ENCODE data around the gene EYA2. TPM values are rescaled to one million over a fixed set of nuclear protein-coding genes. Genes with fewer than 3 reads are reported as not detected.

Gene EYA2
- total RNA-seq, 4 donors from 2014 or later, result 0.60 to 4.0 (median 0.99) TPM

DNA sequence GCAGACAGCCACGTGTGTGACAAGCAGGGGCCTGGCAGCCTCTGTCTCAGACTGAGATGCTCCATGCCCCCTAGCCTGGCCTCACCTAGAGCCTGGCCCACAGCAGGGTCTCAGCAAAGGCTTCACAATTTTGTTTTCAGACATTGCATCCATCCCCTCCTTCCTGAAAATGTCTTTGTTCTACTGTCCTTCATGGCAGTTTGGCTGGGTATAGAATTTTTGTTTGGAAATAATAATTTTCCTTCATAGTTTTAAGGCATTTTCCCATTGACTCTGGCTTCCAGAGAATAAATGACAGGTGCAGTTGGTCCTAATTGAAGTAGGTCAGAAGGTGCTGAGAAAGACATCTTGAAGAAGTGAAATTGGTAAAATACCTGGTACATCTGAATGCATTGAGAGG, 216.2 kb downstream of the EYA2 start:
- Histone ChIP-seq H3K27me3 (peaks cover 0 to 3% (median 0%) of the 10 kb centered on the region in 3 donors), H3K36me3 (no peaks in the 10 kb centered on the region), H3K9me3 (peaks cover 0 to 6% (median 3%) of the 10 kb centered on the region in 3 donors), H3K27ac (no peak overlapping the region), H3K4me3 (no peak overlapping the region), H3K4me1 (no peaks in the 10 kb centered on the region)
- ATAC-seq, result no peak
- in situ Hi-C loops (cut with MboI; ENCODE audit: low sequenced_read_pairs in 4 of 4), result no loop called here
- intact Hi-C loops (cut with DNase I; ENCODE audit: low total_unique reads), result no loop called here
- no peak for DNase-seq
- TF ChIP-seq, protein P1, sequence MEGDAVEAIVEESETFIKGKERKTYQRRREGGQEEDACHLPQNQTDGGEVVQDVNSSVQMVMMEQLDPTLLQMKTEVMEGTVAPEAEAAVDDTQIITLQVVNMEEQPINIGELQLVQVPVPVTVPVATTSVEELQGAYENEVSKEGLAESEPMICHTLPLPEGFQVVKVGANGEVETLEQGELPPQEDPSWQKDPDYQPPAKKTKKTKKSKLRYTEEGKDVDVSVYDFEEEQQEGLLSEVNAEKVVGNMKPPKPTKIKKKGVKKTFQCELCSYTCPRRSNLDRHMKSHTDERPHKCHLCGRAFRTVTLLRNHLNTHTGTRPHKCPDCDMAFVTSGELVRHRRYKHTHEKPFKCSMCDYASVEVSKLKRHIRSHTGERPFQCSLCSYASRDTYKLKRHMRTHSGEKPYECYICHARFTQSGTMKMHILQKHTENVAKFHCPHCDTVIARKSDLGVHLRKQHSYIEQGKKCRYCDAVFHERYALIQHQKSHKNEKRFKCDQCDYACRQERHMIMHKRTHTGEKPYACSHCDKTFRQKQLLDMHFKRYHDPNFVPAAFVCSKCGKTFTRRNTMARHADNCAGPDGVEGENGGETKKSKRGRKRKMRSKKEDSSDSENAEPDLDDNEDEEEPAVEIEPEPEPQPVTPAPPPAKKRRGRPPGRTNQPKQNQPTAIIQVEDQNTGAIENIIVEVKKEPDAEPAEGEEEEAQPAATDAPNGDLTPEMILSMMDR (IDR thresholded peaks at IDR 0.05 in 4 of 5, conservative IDR thresholded peaks at IDR 0.05 in 1 of 5), result no peak
- no peak for TF ChIP-seq POLR2A (IDR thresholded peaks at IDR 0.05)

DNA sequence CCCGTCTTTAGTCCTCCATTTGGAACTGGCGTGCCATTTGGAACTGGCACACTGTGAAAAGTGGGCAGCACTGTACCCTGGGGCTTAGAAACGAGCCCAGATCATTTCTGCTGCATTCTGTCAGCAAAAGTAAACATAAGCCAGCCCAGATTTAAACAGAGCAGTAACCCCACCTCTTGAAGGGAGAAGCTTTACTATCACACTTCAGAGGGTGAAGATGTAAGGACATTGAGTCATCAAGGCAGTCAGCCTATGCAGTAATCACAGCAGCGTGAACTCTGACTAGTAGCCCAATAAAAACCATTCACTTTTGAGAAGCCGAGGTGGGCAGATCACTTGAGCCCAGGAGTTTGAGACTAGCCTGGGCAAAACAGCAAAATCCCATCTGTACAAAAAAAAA, 216.9 kb downstream of the EYA2 start:
- in situ Hi-C loops (cut with MboI; ENCODE audit: low sequenced_read_pairs in 4 of 4), result no loop called here
- intact Hi-C loops (cut with DNase I; ENCODE audit: low total_unique reads), result no loop called here

DNA sequence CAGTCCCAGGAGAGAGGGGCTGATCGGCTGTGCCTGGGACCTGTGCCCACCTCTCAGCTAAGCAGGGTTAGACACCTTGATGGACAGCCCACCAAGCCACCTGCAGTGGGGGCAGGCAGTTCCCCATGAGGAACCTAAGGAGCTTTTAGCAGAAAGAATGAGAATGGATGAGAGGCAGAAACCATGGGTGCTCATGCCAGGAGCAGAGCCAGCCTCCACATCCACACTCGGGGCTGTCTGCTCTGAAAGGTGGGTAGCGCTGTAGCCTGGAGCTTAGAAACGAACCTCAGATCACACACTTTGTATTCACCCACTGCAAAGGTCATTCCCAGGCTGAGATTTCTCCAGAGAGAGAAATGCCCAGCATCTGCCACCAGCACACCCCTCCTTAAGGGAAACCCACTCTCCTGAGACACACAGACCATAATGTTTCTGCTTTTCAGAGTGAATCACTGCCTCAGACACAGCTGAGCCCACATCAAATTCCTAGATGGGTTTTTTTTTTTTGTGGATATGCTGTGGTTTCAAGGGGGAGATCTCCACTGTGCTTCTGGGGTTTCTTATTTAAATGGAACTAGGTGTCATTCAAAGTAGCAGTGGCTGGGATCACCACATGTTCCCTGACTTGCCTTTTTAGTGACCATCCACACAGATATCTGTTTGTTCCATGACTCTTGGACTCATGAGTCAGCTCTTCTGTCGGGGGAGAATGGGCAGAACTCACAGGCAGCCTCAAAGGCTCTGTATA, 218.9 kb downstream of the EYA2 start:
- Histone ChIP-seq H3K4me3 (no peak overlapping the region), H3K4me1 (peaks cover 4% of the 10 kb centered on the region in 2 donors), H3K36me3 (no peaks in the 10 kb centered on the region), H3K9me3 (peaks cover 0 to 6% (median 3%) of the 10 kb centered on the region in 3 donors), H3K27me3 (peaks cover 0 to 3% (median 0%) of the 10 kb centered on the region in 3 donors), H3K27ac (no peak overlapping the region)
- in situ Hi-C loops (cut with MboI; ENCODE audit: low sequenced_read_pairs in 4 of 4) (no loop called here), intact Hi-C loops (cut with DNase I; ENCODE audit: low total_unique reads) (no loop called here)
- no peak for ATAC-seq
- no peak for TF ChIP-seq POLR2A (IDR thresholded peaks at IDR 0.05)
- TF ChIP-seq, protein P1 (IDR thresholded peaks at IDR 0.05 in 4 of 5, conservative IDR thresholded peaks at IDR 0.05 in 1 of 5), result no peak
- DNase-seq, result no peak

More for the DNA sequence above, 216.9 kb downstream of the EYA2 start:
- TF ChIP-seq, protein P1 (IDR thresholded peaks at IDR 0.05 in 4 of 5, conservative IDR thresholded peaks at IDR 0.05 in 1 of 5), result no peak
- peaks cover 0 to 3% (median 0%) of the 10 kb centered on the region in 3 donors for H3K27me3 ChIP-seq
- H3K9me3 ChIP-seq, result peaks cover 0 to 6% (median 3%) of the 10 kb centered on the region in 3 donors
- H3K27ac ChIP-seq, result no peak overlapping the region
- no peaks in the 10 kb centered on the region for H3K4me1 ChIP-seq
- H3K4me3 ChIP-seq, result no peak overlapping the region
- DNase-seq (no peak), ATAC-seq (no peak)
- H3K36me3 ChIP-seq, result no peaks in the 10 kb centered on the region

DNA sequence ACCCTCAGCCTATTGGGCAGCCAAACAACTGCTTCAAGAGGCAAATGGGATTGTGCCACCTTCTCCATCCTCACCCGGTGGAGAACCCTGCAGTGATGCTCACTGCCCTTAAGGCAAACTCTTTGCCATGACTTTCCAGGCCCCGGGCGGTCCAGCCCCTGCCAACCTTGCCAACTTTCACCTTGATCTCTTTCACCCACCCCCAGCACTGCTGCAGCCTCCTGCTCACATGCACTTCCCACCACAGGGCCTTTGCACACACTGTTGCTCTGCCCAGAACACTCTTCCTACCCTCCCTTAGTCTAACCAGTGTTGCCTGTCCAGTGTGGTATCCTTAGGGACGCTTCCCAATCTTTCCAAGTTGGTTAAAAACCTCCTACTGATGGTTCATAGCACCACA, 221.1 kb downstream of the EYA2 start:
- Histone ChIP-seq H3K27me3 (peaks cover 0 to 3% (median 0%) of the 10 kb centered on the region in 3 donors), H3K9me3 (peaks cover 0 to 2% (median 1%) of the 10 kb centered on the region in 3 donors), H3K36me3 (no peaks in the 10 kb centered on the region), H3K4me3 (no peak overlapping the region), H3K4me1 (peaks cover 4 to 8% of the 10 kb centered on the region in 2 donors), H3K27ac (no peak overlapping the region)
- DNase-seq, result no peak
- ATAC-seq, result no peak
- TF ChIP-seq POLR2A (IDR thresholded peaks at IDR 0.05), result no peak
- TF ChIP-seq, protein P1 (IDR thresholded peaks at IDR 0.05 in 4 of 5, conservative IDR thresholded peaks at IDR 0.05 in 1 of 5), result no peak
- in situ Hi-C loops (cut with MboI; ENCODE audit: low sequenced_read_pairs in 4 of 4), result no loop called here
- intact Hi-C loops (cut with DNase I; ENCODE audit: low total_unique reads), result no loop called here
